GM23338 (cell line): Measurements from ENCODE around the gene CTNND2. TPM values are rescaled to one million over a fixed set of nuclear protein-coding genes. Genes with fewer than 3 reads are reported as not detected.

Experiments used
- ATAC-seq: fragments of 200-7000 bp; cut with Tn5 transposase; 3 replicates; pipeline ENCODE4 v1.9.1; 2020
- DNase-seq: peaks from one replicate; pipeline ENCODE4 v3.0.0-alpha.2; 2015; ENCODE audit warnings: low spot score
- H2AFZ ChIP-seq: fragments of 200-600 bp; sonication (generic); 2 replicates; pipeline ENCODE4 v1.8.0; 2016; ENCODE audit warnings: antibody characterized with exemption, mild to moderate bottlenecking, moderate library complexity
- H3F3A ChIP-seq: fragments of 200-600 bp; sonication (generic); replicated peaks from 2 replicates; pipeline ENCODE4 v1.8.0; 2017; ENCODE audit warnings: antibody characterized with exemption, mixed run types, low read depth
- H3K27ac ChIP-seq: fragments of 200-600 bp; sonication (generic); 2 replicates; pipeline ENCODE4 v1.6.1; 2016; ENCODE audit warnings: low read depth
- H3K27me3 ChIP-seq: fragments of 200-600 bp; sonication (generic); 2 replicates; pipeline ENCODE4 v1.8.0; 2016; ENCODE audit warnings: mild to moderate bottlenecking, mixed run types, moderate library complexity; ENCODE audit not compliant: insufficient read depth
- H3K36me3 ChIP-seq: fragments of 200-600 bp; sonication (generic); 2 replicates; pipeline ENCODE4 v1.8.0; 2016; ENCODE audit warnings: mild to moderate bottlenecking; ENCODE audit not compliant: insufficient read depth
- H3K4me1 ChIP-seq: fragments of 200-600 bp; sonication (generic); 2 replicates; pipeline ENCODE4 v1.8.0; 2016; ENCODE audit warnings: mild to moderate bottlenecking, moderate library complexity; ENCODE audit not compliant: insufficient read depth
- H3K4me2 ChIP-seq: fragments of 200-600 bp; sonication (generic); 2 replicates; pipeline ENCODE4 v1.7.1; 2017; ENCODE audit warnings: mixed run types
- H3K4me3 ChIP-seq: fragments of 200-600 bp; sonication (generic); 2 replicates; pipeline ENCODE4 v1.6.1; 2016; ENCODE audit warnings: mixed run types
- H3K79me2 ChIP-seq: fragments of 200-600 bp; sonication (generic); replicated peaks from 2 replicates; pipeline ENCODE4 v1.8.0; 2017; ENCODE audit warnings: mild to moderate bottlenecking; ENCODE audit not compliant: insufficient read depth
- H3K9me2 ChIP-seq: fragments of 200-600 bp; sonication (generic); 2 replicates; pipeline ENCODE4 v1.8.0; 2017; ENCODE audit not compliant: insufficient read depth
- H4K20me1 ChIP-seq: fragments of 200-600 bp; sonication (generic); replicated peaks from 2 replicates; pipeline ENCODE4 v1.8.0; 2017; ENCODE audit warnings: mild to moderate bottlenecking; ENCODE audit not compliant: insufficient read depth
- H3K27ac Mint-ChIP-seq: 2 replicates; pipeline ENCODE4 v1.8.0; 2020; ENCODE audit warnings: inconsistent platforms, mild to moderate bottlenecking, moderate library complexity, mixed read lengths
- H3K27me3 Mint-ChIP-seq: 3 replicates; pipeline ENCODE4 v1.8.0; 2022; ENCODE audit warnings: low read depth, mild to moderate bottlenecking, moderate library complexity, mixed read lengths, inconsistent platforms; ENCODE audit not compliant: insufficient read depth, poor library complexity
- H3K36me3 Mint-ChIP-seq: 3 replicates; pipeline ENCODE4 v1.8.0; 2021; ENCODE audit warnings: low read depth, mild to moderate bottlenecking, inconsistent platforms, moderate library complexity, mixed read lengths
- H3K4me1 Mint-ChIP-seq: 3 replicates; pipeline ENCODE4 v1.8.0; 2020; ENCODE audit warnings: mild to moderate bottlenecking, inconsistent platforms, mixed read lengths
- H3K4me3 Mint-ChIP-seq: 3 replicates; pipeline ENCODE4 v1.8.0; 2021; ENCODE audit warnings: moderate library complexity, mild to moderate bottlenecking, inconsistent platforms, mixed read lengths
- H3K9me3 Mint-ChIP-seq: 3 replicates; pipeline ENCODE4 v1.8.0; 2020; ENCODE audit warnings: moderate library complexity, mild to moderate bottlenecking, inconsistent platforms, mixed read lengths
- CREB1 ChIP-seq: fragments of 250-450 bp; sonication (Bioruptor Pico); IDR thresholded peaks from 2 replicates; pipeline ENCODE4 v1.5.0; 2020; ENCODE audit warnings: low read depth, mild to moderate bottlenecking, moderate library complexity
- EZH2 ChIP-seq: fragments of 200-600 bp; sonication (generic); IDR thresholded peaks from one replicate; pipeline ENCODE4 v1.8.0; 2017; ENCODE audit warnings: antibody characterized with exemption, mild to moderate bottlenecking, low read depth; ENCODE audit not compliant: unreplicated experiment
- EZH2phosphoT487 ChIP-seq: fragments of 200-600 bp; sonication (generic); IDR thresholded peaks from one replicate; pipeline ENCODE4 v1.8.1; 2018; ENCODE audit warnings: antibody characterized with exemption; ENCODE audit not compliant: unreplicated experiment
- JUNB ChIP-seq: IDR thresholded peaks from one replicate; pipeline ENCODE4 v1.6.1; 2016; ENCODE audit warnings: antibody characterized with exemption; ENCODE audit not compliant: unreplicated experiment
- NANOG ChIP-seq: IDR thresholded peaks from 2 replicates; pipeline ENCODE4 v1.6.1; 2016; ENCODE audit warnings: antibody characterized with exemption, borderline replicate concordance
- POLR2AphosphoS5 ChIP-seq: IDR thresholded peaks from 2 replicates; pipeline ENCODE4 v1.6.1; 2016; ENCODE audit warnings: antibody characterized with exemption, low read depth
- REST ChIP-seq: IDR thresholded peaks from one replicate; pipeline ENCODE4 v1.6.1; 2018; ENCODE audit warnings: antibody characterized with exemption; ENCODE audit not compliant: unreplicated experiment
- STAT1 ChIP-seq: IDR thresholded peaks from one replicate; pipeline ENCODE4 v1.6.1; 2016; ENCODE audit warnings: antibody characterized with exemption; ENCODE audit not compliant: unreplicated experiment
- polyA plus RNA-seq: library from polyadenylated mRNA; unstranded; fragments of >200 nt; fragmentation: Nextera tagmentation; extraction: Ambion mirVana; gene quantifications from 2 replicates; pipeline ENCODE4 v1.2.1, GENCODE V29; 2016
- total RNA-seq: library from RNA; depleted of rRNA; stranded (reverse); fragments of >200 nt; shearing (Covaris generic); gene quantifications from 2 replicates; pipeline ENCODE4 v1.2.3, GENCODE V29; 2014
- TF ChIP-seq, protein P1 (sequence below), 2 experiments: fragments of 200-600 bp in 1 of 2; sonication (generic) in 1 of 2; conservative IDR thresholded peaks; 2 replicates each; pipeline versions ENCODE4 v1.5.1 to v1.6.1; 2016 to 2017; ENCODE audit warnings: antibody characterized with exemption in 2 of 2, low read depth in 2 of 2, mild to moderate bottlenecking in 2 of 2, moderate library complexity in 1 of 2
- TF ChIP-seq, protein P2 (sequence below): IDR thresholded peaks from 2 replicates; pipeline ENCODE4 v1.6.1; 2016; ENCODE audit warnings: antibody characterized with exemption

Gene CTNND2
- total and polyA plus RNA-seq, 2 experiments from 2014 or later: 5.1 to 7.0 TPM

DNA sequence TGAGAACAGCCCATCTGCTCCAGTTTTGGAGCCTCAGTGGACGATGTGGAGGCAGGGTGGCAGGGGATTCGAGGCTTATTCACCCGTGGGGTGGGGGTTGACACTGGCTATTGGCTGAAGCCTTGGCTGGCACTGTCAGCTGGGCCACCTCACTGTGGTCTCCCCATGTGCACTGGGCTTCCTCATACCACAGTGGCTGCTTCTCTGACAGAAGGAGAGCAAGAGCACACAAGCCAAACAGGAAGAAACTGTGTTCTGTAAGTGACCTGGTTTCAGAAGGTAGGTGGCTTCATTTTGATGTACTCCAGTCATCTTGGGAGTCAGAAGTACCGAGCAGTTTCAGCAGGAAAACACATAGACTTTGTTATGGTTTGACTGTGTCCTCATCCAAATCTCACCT, 24.7 kb upstream of the CTNND2 start (continued):
- TF ChIP-seq REST: no peak
- TF ChIP-seq EZH2phosphoT487: no peak
- TF ChIP-seq NANOG: no peak
- TF ChIP-seq, protein P1, sequence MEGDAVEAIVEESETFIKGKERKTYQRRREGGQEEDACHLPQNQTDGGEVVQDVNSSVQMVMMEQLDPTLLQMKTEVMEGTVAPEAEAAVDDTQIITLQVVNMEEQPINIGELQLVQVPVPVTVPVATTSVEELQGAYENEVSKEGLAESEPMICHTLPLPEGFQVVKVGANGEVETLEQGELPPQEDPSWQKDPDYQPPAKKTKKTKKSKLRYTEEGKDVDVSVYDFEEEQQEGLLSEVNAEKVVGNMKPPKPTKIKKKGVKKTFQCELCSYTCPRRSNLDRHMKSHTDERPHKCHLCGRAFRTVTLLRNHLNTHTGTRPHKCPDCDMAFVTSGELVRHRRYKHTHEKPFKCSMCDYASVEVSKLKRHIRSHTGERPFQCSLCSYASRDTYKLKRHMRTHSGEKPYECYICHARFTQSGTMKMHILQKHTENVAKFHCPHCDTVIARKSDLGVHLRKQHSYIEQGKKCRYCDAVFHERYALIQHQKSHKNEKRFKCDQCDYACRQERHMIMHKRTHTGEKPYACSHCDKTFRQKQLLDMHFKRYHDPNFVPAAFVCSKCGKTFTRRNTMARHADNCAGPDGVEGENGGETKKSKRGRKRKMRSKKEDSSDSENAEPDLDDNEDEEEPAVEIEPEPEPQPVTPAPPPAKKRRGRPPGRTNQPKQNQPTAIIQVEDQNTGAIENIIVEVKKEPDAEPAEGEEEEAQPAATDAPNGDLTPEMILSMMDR (conservative IDR thresholded peaks at IDR 0.05; ENCODE audit: low read depth in 2 of 2): no peak
- no peak for TF ChIP-seq EZH2
- TF ChIP-seq STAT1: no peak
- TF ChIP-seq POLR2AphosphoS5: no peak
- no peak for TF ChIP-seq JUNB
- TF ChIP-seq, protein P2, sequence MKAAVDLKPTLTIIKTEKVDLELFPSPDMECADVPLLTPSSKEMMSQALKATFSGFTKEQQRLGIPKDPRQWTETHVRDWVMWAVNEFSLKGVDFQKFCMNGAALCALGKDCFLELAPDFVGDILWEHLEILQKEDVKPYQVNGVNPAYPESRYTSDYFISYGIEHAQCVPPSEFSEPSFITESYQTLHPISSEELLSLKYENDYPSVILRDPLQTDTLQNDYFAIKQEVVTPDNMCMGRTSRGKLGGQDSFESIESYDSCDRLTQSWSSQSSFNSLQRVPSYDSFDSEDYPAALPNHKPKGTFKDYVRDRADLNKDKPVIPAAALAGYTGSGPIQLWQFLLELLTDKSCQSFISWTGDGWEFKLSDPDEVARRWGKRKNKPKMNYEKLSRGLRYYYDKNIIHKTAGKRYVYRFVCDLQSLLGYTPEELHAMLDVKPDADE: no peak

GRCh38 chr5:11925701-11926100, 21.5 kb upstream of the CTNND2 start:
- Mint-ChIP-seq H3K9me3 (no peaks in the 10 kb centered on the region), H3K4me3 (no peak overlapping the region), H3K27ac (no peak overlapping the region), H3K4me1 (peaks cover 5% of the 10 kb centered on the region; the same call in 2 of the 3 replicates), H3K27me3 (no peaks in the 10 kb centered on the region), H3K36me3 (no peaks in the 10 kb centered on the region; the same call in 2 of the 3 replicates)
- no peak for ATAC-seq
- no peaks in the 10 kb centered on the region for H3K27me3 ChIP-seq
- no peaks in the 10 kb centered on the region for H4K20me1 ChIP-seq
- no peak overlapping the region for H3K4me2 ChIP-seq
- H2AFZ ChIP-seq: no peak overlapping the region
- no peak overlapping the region for H3K27ac ChIP-seq
- H3K4me3 ChIP-seq: no peak overlapping the region
- H3K9me2 ChIP-seq: 0 out of 2 replicates have a peak, but pooled peaks cover 4% of the 10 kb centered on the region
- no peaks in the 10 kb centered on the region for H3K36me3 ChIP-seq
- H3K4me1 ChIP-seq: no peaks in the 10 kb centered on the region
- no peaks in the 10 kb centered on the region for H3F3A ChIP-seq
- DNase-seq: no peak
- no peaks in the 10 kb centered on the region for H3K79me2 ChIP-seq
- TF ChIP-seq, protein P2: no peak
- no peak for TF ChIP-seq POLR2AphosphoS5
- TF ChIP-seq CREB1 (CRISPR knock-in tag): no peak
